NOMO-1 treated with dmso at 0.1 percent for 144 hours (cell line): ENCODE data around the gene MCC.

Source experiments
- DNase-seq: peaks from one replicate; lab custom pipeline; 2025; ENCODE audit not compliant: unreplicated experiment; lab: John Stamatoyannopoulos, UW

MCC gene

GRCh38 chr5:113227798-113228197 lies 260.5 kb downstream of the MCC start:
- DNase-seq, result no peak

DNA sequence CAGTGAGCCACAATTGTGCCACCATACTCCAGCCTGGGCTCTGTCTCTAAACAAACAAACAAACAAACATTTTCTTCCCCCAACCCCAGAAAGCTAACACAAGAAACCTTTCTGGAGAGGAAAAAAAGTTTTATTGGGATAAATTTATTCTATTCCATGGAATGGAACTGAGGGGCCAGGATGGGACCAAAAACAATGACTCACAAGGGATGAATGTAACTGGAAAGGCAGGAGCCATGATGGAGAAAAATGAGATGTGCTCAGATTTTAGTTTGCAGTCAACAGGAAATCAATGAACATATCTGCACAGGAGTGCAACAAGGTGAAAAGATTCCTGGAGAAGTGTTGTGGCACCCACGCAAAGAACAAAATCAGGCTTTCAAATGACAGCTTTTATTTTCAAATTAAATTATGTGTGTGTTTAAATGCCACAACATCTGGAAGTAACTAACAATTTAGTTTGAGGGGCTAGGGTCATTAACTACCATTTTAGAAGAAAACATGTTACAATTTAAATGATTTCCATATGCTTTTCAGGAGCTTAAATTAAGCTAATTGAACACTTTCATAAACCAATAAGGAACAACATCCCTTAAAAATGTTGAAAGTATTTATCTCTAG lies 262.0 kb downstream of the MCC start:
- no peak for DNase-seq

DNA sequence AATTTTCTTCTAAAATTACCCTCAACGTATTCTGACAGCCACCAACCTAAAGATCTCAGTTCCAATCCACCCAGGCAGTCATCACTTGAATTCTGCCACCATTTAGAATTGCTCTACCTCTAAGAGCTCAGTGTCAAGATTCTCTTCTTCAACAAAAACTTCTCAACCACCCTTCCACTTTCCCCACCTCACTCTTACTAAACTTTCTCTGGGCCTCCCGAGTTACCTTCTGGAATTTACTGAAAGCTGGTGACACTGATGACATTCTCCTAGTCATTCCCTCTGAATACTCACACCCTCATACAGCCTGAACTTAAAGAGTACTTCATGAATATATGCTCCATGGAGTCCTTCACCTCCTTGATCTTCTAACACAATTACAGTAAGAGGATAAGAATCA lies 263.0 kb downstream of the MCC start:
- no peak for DNase-seq

- no peak for DNase-seq
Measured at GRCh38 chr5:113224605-113225065, 263.6 kb downstream of the MCC start.

DNA sequence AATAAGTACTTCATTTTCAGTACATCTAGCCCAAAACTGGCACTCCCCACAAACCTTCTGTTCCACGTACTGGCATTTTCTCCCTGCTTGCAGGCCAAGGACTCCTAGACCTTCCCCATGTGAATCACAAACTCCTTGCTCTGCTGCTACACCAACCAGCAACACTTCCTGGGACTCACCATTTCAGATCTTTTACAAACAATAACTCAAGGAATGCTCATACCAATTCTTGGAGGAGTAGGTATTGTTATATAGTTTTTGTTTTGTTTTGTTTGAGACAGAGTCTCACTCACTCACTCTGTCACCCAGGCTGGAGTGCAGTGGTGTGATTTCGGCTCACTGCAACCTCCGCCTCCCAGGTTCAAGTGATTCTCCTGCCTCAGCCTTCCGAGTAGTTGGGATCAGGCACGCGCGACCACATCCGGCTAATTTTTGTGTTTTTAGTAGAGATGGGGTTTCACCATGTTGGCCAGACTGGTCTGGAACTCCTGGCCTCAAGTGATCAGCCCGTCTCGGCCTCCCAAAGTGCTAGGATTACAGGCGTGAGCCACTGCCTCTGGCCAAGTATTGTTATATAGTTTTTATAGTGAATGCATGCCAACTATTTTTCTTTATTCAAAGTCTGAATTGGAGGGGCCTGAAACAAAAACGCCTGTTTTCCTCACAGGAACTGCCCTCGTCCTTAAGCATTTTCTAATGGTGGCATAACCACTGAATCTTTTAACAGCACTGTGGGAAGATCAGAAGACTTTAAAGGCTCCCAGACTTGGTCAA lies 264.2 kb downstream of the MCC start:
- DNase-seq, result no peak

DNA sequence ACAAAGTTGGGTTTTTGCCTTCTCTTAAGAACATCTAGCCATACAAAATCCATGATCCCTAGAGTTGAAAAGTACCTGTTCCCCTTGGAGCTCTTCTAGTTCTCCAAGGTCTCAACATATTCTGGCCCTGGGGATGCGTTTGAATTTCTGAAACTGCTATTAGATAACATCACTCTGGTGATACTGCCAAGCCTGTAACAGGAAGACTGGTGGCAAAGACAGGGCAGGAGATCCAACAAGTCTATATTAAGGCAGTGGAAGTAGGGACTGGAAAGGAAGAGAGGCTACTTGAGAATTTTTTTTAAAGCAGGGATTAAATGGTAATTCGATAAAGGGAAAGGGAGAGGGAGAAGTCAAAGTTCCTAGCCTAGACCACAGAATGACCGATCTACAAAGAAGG lies 264.9 kb downstream of the MCC start:
- DNase-seq, result no peak

DNA sequence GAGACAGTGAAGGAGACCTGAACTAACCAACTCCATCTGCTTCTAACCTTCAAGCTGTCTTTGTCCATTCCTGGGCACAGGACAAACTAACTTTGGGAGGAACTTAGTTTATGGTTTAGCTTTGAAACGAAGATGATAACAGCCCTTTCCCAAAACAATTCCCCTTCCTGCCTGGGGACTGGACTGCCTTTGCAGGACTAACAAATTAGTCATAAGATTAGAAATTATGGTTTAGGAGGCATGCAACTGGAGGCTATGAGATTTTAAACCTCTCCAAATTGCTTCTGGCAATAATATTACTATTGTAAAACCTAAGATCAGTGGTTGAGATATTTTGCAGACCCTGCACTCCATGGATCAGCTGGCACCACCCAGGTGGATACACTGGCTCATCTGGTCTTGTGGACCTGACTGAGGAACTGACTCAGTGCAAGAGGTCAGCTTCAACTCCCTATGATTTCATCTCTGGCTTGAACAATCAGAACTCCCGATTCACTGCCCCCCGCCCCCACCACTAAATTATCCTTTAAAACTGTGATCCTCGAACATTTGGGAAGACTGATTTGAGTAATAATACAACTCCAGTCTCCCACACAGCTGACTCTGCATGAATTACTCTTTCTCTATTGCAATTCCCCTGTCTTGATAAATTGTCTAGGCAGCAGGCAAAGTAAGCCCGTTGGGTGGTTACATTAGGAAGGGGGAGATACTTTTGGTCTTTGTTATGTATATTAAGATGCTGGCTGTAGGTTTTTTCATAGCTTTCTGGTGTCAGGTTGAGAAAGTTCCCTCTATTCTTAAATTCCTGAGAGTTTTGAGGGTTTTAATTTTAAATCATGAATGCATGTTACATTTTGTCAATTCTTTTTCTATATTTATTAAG lies 266.7 kb downstream of the MCC start:
- DNase-seq, result no peak

DNA sequence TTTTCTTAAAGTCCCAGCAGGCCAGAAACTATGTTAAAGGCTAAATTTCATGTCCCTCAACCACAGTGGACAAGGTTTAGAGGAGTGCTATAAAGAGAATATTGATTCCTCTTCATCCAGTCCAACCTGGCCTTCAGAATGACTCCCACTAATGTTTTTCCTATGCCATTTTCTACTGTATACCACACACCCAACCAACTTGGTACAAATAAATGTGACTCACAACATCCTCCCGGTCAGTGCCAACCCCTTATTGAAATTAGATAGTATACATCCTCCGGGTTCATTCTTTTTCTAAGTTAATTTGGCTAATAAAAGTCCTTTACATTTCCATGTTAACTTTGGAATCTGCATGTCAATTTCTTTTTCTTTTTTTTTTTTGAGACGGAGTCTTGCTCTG lies 268.6 kb downstream of the MCC start:
- no peak for DNase-seq

GRCh38 chr5:113218906-113219517 lies 269.2 kb downstream of the MCC start:
- no peak for DNase-seq

GRCh38 chr5:113218200-113218599 lies 270.1 kb downstream of the MCC start:
- DNase-seq, result no peak

DNA sequence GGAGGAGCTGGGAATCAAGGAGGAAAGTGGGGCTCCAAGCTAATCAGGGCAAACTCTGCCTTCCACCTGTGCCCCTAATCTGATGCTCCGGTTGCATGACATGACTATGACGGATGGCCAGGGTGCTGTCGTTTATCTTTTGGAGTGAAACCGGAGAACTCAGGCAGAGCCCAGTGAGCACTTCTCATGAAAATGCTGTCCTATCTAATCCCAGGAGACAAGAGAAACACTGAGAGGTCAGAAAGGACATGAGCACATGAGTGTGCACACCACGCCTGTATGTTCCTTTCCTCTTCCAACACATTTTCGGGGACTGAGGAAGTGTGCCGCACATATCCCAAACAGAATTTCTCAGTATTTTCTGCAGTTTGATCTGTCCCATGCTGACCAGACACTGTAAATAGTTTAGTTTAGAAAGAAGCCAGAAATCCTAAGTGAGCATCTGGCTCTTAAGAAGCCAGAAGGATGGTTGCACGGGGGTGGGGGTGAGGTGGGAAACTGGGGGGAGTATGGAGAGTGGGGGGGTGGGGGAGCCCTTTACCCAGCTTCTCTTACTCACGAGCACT lies 270.6 kb downstream of the MCC start:
- no peak for DNase-seq

DNA sequence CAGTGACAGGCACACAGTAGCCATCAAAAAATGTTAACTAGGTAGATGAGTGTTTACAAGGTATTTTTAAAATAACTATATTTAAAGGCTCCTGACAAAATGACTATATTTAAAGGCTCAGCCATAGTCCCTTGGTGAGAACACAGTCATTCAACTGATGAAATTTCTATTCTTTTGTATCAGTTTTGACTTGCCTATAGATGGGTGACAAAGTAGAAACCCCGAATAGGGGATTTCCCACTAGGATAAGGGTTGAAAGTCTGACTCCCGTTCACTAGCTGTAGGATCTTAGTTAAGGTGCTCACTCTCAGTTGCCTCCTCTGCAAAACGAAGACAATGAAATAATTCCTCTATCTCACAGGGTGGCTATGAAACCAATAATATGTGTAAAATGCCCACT lies 271.7 kb downstream of the MCC start:
- no peak for DNase-seq

GRCh38 chr5:113215401-113216060 lies 272.7 kb downstream of the MCC start:
- DNase-seq, result no peak

GRCh38 chr5:113214606-113215323 lies 273.5 kb downstream of the MCC start:
- no peak for DNase-seq

- DNase-seq, result no peak
Measured at GRCh38 chr5:113213551-113214425, 274.5 kb downstream of the MCC start.

- no peak for DNase-seq
Measured at GRCh38 chr5:113212244-113212920, 275.9 kb downstream of the MCC start.

GRCh38 chr5:113209498-113209897 lies 278.8 kb downstream of the MCC start:
- DNase-seq, result no peak

DNA sequence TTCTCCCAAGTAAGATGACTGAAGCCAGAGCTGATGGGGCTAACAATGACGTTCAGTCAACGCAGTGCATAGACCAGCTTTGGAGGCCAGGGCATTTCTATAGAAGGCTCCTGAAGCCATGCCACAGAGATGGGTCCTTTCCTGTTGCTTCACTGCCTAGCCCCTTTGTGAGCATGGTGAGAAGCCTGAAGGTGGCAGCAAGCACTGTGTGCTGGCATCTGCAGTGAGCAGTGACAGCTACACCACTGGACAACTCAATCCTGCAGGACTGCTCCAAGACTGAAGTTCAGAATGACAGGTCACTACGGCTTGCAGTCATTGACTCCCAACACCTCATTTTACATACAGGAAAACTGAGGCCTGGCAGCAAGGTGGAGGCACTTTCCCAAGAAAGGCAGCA lies 282.4 kb downstream of the MCC start:
- no peak for DNase-seq
